ENCODE results near the gene VARS1.

The VARS1 gene

GRCh38 chr6:31752739-31753319, 42.7 kb downstream of the VARS1 start:
- ChIA-PET POLR2A (interaction anchor here (0.6 to 2.8 kb wide), 10 partner anchors 12 to 219 kb away, joined by 3 to 15 read pairs (median 4); partner anchors contain the start of genes DXO, HSPA1B and MSH5), CTCF (interaction anchor here (0.9 to 4.1 kb wide), 7 partner anchors 13 to 53 kb away, joined by 3 to 21 read pairs (median 4); partner anchors contain the start of gene CLIC1)
- H3K4me3 ChIP-seq (ENCODE audit: low read depth, low read length) = no peak overlapping the region
- no peak for DNase-seq (ENCODE audit: low read depth, low spot score)
- no peak for TF ChIP-seq CTCF (IDR thresholded peaks at IDR 0.05; ENCODE audit: insufficient read depth, low read length, missing control alignments)

- no peak overlapping the region for H3K4me3 ChIP-seq (ENCODE audit: low read depth, low read length)
Measured at GRCh38 chr6:31750411-31751022, 45.0 kb downstream of the VARS1 start.

GRCh38 chr6:31749301-31750036, 46.1 kb downstream of the VARS1 start:
- CTCF ChIA-PET = interaction anchor here (0.8 to 4.1 kb wide), 4 partner anchors 10 to 42 kb away, joined by 3 to 21 read pairs (median 4); partner anchors contain the start of gene MSH5

More at GRCh38 chr6:31750411-31751022, 45.0 kb downstream of the VARS1 start:
- POLR2A ChIA-PET = no interaction called here
- CTCF ChIA-PET = interaction anchor here (0.9 to 4.1 kb wide), 3 partner anchors 11 to 41 kb away, joined by 3 to 21 read pairs (median 5); partner anchors contain the start of gene MSH5
- DNase-seq (ENCODE audit: low read depth, low spot score) = no peak
- TF ChIP-seq CTCF (IDR thresholded peaks at IDR 0.05; ENCODE audit: insufficient read depth, low read length, missing control alignments) = no peak

More at GRCh38 chr6:31749301-31750036, 46.1 kb downstream of the VARS1 start:
- POLR2A ChIA-PET = no interaction called here
- TF ChIP-seq CTCF (IDR thresholded peaks at IDR 0.05; ENCODE audit: insufficient read depth, low read length, missing control alignments) = no peak
- no peak overlapping the region for H3K4me3 ChIP-seq (ENCODE audit: low read depth, low read length)
- DNase-seq (ENCODE audit: low read depth, low spot score) = no peak
